Measurements from ENCODE around the gene LYST.

- no peak for TF ChIP-seq CTCF (IDR thresholded peaks at IDR 0.05; ENCODE audit: low read length)
- no peak for TF ChIP-seq EZH2 (IDR thresholded peaks at IDR 0.05; ENCODE audit: borderline replicate concordance, low read length)
These were observed 43.0 kb downstream of the LYST start for GRCh38 chr1:235823684-235824083.

Measured in OCI-LY1 (cell line).